Stimulated activated CD4-positive, alpha-beta T cell treated with anti-CD3 and anti-CD28 coated beads, Interleukin-15, amount 100 ng/mL, for 48 hours (primary cell): Measurements from ENCODE around the gene ACO2.
"Not testable (repeated sequence)": the region's sequence is repeated elsewhere in the genome, so short reads cannot be mapped to it uniquely, and the experiment has no call there.

Experiments
- DNase-seq, 2 donors: peaks; one replicate each; pipeline ENCODE4 v3.0.0-alpha.2; 2020; ENCODE audit warnings: low read depth in 2 of 2

ACO2 gene

DNA sequence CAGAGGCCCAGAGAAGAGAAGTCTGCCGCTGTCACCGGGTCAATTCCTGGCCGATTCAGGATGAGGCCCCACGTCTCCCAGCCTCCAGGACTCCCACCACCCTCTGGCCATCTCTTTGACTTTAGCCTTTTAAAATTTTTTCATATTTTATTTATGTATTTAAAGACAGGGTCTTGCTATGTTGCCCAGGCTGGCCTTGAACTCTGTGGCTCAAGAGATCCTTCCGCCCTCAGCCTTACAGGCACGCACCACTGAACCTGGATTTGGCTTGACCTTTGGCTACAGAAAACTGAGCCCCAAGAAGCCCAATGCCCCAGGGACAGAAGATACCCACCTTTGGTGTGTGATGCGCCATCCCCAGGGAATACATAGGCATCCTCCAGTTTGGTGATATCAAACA lies 71.4 kb downstream of the ACO2 start:
- DNase-seq = no peak

DNA sequence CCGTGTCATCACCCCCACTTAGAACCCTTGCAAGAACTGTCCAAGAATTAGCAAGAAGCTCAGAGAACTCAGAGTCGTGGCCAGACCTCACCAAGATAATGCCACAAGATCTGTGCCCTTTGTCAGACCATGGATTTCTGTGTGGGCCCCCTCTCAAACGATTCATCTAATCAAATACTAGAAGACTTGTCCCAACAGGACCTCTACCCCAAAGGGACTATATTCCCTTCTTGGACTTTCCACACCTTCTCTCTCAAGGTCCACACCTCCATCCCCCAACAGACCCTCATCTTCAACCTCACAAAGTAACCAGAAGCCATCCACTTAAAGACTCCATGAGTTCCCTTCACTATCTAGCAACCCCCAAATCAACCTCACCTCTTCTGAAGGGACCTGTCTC lies 72.6 kb downstream of the ACO2 start:
- no peak for DNase-seq

DNA sequence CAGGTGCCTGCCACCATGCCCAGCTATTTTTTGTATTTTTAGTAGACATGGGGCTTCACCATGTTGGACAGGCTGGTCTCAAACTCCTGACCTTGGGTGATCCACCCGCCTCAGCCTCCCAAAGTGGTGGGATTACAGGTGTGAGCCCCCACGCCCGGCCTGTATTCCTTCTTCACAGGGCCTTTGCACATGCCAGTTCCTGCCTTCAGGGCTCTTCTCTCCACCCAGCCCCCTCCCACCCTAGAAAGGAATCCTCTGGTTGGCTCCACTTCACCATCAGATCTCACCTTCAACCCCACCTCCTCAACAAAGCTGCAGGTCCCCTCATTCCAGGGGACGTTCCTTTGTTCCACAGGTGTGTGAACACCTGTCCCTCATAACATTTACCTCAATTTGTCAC lies 73.3 kb downstream of the ACO2 start:
- DNase-seq = no peak

DNA sequence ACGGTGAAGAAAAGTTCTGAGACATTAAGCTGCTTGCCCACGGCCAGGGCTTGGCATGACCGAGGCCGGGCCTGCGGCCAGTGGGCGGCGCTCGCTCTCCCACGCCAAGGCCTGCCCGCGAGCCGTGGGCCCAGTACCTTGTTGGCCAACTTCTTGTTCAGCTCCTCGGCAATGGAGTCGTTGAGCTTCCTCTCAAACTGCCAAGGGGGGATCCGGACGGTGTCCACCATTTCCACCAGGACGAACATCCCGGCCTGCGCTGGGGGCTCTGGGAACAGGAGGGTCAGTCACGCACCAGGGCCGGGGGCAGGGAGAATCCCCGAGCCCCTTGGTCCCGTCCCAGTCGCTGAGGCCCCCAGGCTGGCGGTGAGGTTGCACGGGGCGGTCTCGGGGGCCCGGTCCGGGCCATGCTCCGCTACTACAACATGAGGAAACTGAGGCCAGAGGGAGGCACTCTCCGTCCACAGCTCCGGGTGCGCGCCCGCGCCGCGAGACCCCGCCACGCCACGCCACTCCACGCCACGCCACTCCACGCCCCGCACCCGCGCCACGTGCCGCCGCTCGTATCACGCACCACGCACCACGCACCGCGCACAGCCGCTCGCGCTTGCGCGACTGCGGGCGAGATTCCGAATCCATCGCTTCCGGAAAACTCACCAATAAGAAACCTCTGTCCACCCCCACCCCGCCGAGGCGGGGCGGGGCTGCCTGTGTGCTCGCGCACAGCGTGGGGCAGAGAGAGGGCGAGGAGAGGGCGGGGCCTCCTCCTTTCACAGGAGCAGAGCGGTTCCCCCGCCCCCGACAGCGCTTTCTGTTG lies 75.1 kb downstream of the ACO2 start, which contains the start of gene POLR3H:
Gene POLR3H (minus strand): TSS at position 617 of the 817 bp plus-strand sequence. CDS start 369 bp downstream, at position 248.
- DNase-seq = peak; percentile 94 to 97

DNA sequence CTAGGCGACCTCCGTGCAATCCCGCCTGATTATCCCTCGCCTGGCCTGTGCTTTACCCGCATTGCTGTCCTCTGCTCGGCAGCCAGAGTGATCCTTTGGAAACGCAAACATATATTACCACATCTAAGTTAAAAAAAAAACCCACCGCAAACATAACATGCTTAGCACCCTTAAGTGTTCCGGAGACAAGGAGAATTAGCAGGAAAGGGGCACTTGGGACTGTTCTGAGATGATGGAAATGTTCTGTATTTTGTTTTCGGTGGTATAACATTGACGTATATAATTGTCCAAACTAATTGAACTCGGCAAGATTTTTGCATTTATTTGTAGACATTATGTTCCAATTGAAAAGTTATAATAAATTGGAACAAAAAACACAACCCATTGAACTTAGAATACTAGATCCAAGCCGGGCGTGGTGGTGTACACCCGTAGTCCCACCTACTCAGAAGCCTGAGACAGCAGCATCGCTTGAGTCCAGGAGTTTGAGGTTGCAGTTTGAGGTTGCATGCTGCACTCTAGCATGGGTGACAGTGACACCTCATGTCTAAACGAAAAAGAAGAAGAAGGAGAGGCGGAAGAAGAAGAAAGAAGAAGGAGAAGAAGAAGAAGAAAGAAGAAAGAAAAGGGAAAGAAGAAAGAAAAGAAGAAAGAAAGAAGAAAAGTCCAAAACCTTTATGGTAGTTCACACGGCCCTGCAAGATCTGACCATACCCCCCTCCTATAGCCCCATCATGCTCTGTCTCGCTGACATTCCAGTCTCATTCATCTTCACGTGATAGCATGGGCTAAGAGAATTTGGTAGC lies 76.0 kb downstream of the ACO2 start:
- DNase-seq = no peak

DNA sequence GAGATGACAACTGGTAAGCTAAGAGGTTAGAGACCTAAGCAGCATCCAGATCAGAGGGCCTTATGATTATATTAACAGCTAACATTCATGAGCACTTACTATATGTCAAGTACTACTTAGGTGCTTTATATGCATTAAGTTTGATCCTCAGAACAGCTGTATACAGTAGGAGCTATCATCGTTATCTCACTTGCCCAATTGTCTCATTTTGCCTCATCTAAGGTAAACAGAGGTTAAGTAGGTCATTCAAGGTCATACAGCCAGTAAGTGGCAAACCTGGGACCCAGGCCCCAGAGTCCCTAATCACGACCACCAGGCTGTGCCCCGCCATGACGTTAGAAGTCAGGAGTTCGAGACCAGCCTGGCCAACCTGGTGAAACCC lies 79.9 kb downstream of the ACO2 start:
- no peak for DNase-seq

DNA sequence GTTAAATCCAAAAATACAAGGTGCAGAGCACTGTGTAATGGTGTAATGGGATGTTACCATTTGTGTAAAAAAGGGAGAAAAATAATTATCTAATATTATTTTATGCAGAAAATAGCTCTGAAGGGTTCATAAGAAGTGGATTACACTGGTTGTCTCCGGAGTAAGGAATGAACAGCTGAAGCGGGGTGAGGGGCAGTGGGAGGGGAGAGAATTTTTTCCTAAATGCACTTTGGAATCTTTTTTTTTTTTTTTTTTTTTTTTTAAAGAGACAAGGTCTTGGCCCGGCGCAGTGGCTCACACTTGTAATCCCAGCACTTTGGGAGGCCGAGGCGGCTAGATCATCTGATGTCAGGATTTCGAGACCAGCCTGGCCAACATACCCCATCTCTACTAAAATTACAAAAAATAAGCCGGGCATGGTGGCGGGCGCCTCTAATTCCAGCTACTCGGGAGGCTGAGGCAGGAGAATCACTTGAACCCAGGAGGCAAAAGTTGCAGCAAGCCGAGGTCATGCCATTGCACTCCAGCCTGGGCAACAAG lies 82.1 kb downstream of the ACO2 start:
- DNase-seq = no peak

DNA sequence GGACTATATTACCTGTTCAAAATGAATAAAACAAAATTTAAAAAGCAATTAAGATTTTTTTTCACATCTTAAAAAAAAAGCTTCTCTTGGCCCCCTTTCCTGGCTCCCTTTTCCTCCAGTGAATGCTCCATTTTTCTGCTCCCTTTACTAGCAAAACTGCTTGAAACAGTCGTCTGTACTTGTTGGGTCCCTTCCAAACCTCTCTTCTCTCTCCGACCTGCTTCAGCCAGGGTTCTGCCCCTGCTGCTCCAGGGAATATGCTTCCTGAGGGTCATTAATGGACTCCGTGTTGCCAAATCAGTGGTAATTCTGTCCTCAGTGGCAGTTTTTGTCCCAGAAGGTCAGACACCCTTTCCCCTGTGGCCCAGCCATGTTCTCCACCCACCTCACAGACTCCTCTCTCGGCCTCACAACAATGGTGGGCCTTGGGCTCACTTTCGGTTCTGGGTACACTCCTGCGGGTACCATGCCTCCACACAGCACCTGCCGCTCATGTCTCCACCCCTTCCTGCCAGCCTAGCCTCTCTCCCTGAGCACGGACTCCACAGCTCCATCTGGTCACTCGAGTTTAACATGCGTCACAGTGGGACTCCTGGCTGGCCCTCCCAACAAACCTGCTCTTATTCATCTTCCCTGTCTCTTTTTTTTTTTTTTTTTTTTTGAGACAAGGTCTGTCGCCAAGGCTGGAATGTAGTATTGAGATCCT lies 83.1 kb downstream of the ACO2 start:
- DNase-seq = no peak

DNA sequence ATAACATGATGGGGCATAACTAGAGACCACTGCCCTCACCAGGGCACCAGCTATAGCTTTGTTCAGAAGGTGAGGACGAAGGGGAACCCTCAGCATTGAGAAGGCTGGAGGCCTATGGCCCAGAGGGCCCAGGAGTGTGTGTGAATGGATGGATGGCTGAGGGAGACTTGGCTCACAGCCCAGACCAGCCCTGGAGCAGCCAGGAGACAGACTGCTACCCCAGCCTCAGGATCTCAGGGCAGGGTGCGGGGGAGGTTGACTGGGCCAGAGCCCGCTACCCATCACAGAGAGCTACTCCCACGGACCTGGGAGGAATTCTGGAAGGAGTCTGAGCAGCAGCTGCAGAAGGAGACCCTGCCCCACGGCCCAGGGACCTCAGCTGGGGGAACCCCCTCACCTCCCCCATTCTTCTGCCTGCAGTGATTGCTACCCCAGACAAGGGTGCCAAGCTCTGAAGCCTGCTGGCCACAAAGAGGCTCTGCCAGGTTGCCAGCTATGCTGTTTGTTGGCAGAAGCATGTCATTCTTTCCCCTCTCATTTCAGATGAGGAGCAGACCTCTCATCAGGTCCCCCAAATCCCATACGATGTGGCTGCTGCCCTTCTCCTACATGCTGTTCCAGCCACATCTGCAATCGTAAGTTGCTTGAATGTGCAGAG lies 86.5 kb downstream of the ACO2 start:
- no peak for DNase-seq

DNA sequence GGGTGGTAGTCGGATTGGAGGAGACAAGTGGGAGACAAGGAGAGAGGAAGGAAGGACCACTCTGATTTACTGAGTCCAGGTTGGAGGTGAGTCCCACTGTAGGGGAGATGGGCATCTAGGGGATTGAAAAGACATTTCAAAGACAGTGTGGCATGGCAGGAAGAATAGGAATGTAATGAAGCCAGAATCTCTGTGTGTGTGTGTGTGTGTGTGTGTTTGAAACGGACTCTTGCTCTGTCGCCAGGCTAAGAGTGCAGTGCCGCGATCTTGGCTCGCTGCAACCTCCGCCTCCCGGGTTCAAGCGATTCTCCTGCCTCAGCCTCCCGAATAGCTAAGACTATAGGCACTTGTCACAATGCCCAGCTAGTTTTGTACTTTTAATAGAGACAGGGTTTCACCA lies 87.6 kb downstream of the ACO2 start:
- DNase-seq = no peak

DNA sequence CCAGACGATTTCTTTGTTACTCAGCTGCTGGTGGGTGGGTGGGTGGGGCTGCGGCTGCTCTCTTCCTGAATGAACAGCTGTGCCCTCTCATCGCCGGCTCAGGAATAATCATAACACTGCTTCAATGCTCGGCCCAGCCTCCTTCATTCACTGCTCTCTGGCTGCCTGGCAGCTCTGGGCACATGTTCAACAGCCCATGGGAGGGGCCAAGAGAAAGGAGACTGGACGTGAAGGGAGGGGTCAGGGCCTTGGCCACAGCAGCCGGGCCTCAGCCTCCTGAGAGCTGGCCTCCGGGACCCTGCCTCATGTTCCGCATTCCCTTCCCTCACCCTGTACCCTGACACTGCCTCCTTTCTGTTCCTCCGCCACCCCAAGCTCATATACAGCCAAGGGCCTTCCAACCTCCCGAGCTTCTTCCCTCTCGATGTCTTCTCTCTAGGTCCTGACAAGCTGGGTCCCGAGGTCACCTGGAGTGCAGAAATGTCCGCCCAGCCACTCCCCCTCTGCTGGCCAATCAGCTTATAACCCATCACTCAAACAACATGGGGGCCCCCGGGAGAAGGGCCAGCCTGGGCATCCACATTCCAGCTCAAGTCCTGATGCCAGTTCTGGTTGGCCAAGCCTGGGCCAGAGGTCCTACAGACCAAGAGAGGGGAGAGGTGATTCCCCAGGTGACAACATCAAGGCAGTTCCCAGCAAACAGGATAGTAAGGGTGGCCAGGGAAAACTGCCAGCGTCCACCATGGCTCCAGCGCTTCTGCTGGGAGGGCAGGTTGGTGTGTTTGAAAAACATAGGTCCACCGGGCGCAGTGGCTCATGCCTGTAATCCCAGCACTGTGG lies 88.7 kb downstream of the ACO2 start:
- no peak for DNase-seq

DNA sequence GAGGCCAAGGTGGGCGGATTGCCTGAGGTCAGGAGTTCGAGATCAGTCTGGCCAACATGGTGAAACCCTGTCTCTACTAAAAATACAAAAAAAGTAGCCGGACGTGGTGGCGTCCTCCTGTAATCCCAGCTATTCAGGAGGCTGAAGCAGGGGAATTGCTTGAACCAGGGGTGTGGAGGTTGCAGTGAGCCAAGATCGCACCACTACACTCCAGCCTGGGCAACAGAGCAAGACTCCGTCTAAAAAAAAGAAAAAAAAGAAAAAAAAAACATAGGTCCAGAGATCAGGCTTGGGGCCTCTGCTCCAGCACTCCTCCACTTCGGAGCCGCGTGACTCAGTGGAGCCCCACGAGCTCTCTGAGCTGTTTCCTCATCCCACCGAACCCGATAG lies 89.3 kb downstream of the ACO2 start:
- not testable (repeated sequence) for DNase-seq

DNA sequence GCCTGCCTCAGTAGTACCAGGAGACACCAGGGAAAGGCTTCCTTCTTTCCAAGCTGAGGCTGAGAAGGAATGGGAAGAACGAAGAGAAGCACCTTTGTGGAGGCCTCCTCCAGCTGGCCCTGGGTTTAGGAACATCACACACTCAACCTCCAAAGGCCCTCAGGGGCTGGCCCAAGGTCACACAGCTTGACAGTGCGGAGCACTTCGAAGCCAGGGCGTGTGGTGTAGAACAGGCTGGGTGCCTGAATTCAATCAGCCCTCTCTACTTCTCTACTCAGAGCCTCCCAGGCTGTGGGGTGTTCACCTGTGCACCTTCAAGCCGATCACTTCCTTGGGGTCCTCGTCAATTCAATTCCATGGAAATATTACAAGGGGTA lies 91.2 kb downstream of the ACO2 start:
- no peak for DNase-seq

DNA sequence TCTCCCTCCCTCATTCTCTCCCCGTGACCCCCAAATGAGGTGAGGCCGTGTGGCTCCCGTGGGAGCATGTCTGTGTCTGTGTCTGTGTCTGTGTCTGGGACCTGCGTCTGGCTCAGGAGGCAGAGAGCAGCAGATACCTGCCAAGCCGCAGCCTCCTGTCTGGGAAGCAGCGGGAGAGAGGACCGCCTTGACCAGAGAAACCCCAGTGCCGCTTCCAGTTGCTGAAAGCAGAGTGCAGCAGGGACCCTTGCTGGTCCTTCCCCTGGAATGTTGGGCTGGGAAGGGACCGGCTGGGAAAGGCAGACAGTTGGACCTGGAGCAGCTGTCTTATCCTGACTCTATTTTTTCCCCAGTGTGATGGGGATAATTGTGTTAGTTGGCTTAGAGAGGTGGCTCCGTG lies 92.4 kb downstream of the ACO2 start:
- no peak for DNase-seq

DNA sequence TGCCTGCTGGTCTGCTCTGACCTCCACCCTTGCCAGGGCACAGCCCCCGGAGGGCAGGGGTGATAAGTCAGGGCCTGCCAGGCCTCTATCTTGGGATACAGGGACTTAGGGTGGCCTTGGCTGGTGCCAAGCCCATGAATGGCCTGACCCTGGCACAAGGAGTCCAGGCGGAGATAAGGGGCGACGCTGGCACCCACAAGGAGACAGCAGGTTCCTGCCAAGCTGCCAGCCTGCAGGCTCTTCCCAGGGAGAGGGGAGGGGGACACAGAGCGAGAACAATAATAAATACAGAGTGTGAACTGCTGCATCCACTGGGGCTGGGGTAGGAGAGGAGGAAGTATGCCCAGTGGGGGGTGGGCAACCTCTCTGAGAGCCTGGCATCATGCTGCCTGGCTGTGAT lies 92.9 kb downstream of the ACO2 start:
- DNase-seq = no peak

DNA sequence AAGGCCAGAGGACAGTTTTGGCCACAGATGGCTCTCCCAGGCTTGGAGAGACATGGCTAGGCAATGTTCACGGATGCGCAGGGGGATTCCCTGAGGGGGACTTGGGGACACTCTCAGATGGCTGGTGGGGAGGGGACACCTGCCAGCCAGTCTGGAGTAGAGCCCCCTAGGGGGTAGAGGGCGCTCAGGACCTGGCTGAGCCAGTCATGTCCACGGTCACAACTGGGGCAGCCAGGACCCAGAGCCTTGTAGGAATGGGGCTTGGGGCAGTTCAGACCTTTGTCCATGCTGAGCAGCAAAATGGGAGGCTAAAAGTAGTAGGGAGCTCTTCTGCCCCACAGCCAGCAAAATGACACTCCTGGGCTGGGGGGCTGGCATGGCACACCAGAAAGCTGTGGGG lies 93.5 kb downstream of the ACO2 start:
- no peak for DNase-seq

DNA sequence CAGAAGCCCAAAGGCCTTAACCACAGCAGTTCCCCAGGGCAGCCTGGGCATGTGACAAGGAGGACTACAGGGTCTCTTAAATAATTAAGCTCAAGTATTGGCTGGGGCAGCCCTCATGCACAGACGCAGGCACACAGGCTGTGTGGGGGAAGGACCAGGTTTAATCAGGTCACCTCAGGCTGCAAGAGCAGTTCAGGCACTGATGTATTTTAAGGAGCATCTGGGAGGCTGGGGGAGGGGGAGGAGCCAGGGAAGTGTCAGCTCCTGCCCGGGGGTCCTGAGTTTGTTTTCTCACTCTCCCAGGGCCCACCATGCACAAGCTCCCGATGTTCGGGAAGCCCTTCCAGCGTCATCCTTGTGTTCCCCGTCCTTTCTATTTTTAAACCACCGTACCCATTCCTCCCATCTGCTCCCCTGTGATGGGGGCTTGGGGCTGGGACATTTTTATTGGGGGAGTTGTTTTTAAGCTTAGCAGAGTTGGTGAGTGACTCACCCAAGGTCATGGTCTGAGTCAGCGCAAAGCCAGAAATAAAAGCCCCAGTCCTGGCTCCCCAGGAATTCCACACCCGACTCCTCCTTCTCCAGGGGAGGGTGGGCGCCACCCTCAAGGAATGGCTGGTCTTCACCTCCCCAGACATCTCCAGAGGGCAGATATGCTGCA lies 94.3 kb downstream of the ACO2 start:
- no peak for DNase-seq

DNA sequence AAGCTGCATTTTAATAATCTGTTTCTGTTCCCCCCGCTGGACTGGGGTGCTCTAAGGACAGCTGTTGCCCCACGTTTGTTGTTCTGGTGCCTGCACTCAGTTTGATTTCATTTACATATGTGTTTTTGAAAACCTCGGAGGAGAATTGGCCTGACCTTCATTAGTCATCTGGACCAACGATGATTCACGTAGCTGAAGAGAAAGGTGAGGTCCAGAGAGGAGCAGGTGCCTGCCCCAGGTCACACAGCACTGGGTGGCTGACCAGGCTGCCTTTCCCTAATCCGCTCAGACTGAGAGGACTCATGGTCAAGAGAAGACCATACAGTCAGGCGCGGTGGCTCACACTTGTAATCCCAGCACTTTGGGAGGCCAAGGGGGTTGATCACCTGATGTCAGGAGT lies 95.6 kb downstream of the ACO2 start:
- no peak for DNase-seq

DNA sequence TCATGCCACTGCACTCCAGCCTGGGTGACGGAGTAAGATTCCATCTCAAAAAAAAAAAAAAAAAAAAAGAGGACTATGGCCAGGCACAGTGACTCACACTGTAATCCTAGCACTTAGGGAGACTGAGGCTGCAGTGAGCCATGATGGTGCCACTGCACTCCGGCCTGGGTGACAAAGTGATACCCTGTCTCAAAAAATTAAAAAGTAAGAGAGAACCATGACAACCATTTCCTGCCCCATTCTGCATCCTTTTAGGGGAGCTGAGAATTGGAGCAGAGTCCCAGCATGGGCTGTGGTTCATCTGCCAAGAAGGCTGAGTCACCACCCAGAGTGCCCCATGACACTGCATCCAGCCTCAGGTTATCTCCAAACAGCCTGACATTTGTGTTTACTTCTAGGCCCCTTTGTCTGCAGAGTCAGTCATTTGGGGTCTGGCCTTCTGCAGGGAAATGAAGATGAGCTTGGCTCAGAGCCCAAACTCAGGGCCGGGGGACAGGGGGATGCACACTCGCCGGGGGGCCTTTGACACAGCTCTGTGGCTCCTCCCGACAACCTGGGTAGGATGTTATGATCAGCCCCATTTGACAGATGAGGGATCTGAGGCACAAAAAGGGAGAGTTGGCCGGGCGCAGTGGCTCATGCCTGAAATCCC lies 96.6 kb downstream of the ACO2 start:
- DNase-seq = peak in 1 of 2 donors; percentile 11

DNA sequence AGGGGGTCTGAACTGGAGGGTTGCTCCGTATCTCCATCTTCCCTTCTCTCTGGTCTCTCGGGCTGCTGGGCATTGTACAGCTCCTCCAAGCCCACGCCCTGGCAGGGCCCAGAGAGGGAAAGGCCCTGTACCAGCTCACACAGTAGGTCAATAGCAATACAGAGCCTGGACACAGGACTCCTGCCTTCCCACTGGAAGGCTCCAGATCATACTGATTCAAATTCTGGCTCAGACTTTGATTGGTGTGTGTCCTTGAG lies 98.5 kb downstream of the ACO2 start:
- no peak for DNase-seq
